ENCODE data around the gene POLD1.
A peak's percentile ranks its signal among the peaks of the same experiment; 100 is the strongest.
"Not testable (repeated sequence)": the region's sequence is repeated elsewhere in the genome, so short reads cannot be mapped to it uniquely, and the experiment has no call there.

The POLD1 gene

DNA sequence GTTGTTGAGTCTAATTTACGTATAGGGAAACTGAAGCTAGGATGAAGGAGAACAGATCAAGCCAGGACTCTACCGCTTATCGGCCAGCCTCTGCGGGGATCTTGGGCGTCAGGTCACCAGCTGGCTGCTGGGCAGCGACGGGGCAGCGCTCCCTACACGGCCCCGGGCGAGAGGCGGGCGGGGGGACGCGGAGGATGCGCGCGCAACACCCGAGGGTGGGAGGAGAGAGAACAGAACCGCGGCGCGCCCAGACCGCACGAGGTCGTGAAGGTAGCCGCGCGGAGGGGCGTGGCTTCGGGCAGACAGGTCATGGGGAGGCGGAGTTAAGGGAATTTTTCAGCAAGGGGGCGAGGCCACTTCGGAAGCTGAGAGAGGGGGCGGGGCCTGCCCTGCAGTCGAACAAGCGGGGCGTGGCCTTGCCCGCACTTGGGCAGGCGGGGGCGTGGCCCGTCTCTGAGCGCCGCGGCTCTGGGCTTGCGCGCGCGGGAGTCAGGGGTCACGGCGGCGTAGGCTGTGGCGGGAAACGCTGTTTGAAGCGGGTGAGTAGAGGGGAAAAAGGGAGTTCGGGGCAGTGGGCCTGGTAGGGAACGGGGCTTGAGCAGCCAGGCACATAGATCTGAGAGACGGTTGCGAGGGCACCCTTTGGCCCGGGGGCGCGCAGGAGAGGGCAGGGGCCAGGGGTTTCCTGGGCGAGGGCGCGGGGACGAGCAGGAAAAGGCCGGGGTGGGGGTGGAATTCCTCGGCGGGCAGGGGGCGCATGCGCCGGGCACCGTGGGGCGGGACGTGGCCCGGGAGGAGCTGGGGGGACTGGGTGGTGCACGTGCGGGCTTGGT lies at the start of gene POLD1:
TSS of gene POLD1 (plus strand) at position 496 of the 833 bp plus-strand sequence. CDS start 14,505 bp downstream, outside the sequence.
- TF ChIP-seq, protein P1, sequence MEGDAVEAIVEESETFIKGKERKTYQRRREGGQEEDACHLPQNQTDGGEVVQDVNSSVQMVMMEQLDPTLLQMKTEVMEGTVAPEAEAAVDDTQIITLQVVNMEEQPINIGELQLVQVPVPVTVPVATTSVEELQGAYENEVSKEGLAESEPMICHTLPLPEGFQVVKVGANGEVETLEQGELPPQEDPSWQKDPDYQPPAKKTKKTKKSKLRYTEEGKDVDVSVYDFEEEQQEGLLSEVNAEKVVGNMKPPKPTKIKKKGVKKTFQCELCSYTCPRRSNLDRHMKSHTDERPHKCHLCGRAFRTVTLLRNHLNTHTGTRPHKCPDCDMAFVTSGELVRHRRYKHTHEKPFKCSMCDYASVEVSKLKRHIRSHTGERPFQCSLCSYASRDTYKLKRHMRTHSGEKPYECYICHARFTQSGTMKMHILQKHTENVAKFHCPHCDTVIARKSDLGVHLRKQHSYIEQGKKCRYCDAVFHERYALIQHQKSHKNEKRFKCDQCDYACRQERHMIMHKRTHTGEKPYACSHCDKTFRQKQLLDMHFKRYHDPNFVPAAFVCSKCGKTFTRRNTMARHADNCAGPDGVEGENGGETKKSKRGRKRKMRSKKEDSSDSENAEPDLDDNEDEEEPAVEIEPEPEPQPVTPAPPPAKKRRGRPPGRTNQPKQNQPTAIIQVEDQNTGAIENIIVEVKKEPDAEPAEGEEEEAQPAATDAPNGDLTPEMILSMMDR (IDR thresholded peaks at IDR 0.05; ENCODE audit: insufficient read depth, missing control alignments), result no peak
- no peak for FAIRE-seq
- peak; percentile 96 for DNase-seq (ENCODE audit: insufficient read length, low spot score)

DNA sequence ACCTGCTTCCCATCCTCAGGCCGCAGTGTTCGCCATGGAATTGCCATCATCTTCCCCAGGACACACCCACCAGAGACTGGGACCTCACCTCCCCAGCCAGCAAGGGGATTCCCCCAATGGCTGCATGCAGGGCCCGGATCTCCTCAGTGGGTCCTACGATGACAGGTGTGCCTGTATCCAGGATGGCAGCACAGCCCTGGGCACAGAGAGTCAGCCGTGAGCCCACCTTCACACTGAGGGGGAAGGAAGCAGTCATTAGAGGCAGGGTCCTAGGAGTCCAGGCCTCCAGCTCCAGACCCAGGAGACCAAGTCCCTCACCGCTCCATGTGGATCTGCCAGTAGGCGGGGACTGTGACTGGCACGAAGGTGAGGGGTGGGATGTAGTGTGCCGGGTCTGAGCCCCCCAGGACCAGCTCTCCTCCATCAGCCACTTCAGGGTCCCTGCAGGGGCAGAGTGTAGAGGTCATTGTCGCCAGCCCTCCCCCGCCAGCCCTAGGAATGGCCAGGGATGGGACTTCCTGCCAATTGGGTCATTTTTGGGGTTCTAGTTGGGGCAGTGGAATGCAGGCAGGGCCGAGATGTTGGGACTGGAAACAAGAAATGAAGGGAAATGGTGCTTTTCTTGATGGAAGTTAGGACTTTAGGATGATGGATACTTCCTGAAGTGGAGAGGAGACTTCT lies 49.3 kb upstream of the POLD1 start:
- DNase-seq (ENCODE audit: insufficient read length, low spot score) (no peak), FAIRE-seq (no peak)
- TF ChIP-seq, protein P1 (IDR thresholded peaks at IDR 0.05; ENCODE audit: insufficient read depth, missing control alignments), result no peak

DNA sequence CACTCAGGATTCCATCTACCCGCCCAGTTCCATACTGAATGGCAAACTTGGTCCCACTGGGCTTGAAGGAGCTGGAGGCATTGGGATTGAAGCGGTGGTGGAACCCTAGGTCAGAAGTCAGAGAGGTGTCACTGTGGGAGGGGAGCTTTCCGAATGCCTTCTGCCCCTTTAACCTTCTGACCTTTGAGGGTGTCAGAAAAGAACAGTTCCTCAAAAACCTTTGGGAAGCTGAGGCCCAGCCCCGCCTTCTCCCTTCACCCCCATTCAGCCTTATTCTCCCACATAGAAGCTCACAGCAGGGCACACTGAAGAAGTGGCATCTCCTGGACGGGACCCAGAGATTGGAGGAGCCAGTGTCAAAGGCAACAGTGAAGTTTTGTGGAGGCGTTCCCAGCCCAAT lies 47.1 kb upstream of the POLD1 start:
- DNase-seq (ENCODE audit: insufficient read length, low spot score); FAIRE-seq: not testable (repeated sequence)

GRCh38 chr19:50340331-50340730 lies 43.8 kb upstream of the POLD1 start:
- TF ChIP-seq, protein P1 (IDR thresholded peaks at IDR 0.05; ENCODE audit: insufficient read depth, missing control alignments), result no peak
- no peak for DNase-seq (ENCODE audit: insufficient read length, low spot score)
- no peak for FAIRE-seq

- TF ChIP-seq, protein P1 (IDR thresholded peaks at IDR 0.05; ENCODE audit: insufficient read depth, missing control alignments), result no peak
- FAIRE-seq, result no peak
- DNase-seq (ENCODE audit: insufficient read length, low spot score), result no peak
Measured at GRCh38 chr19:50341091-50341564, 43.0 kb upstream of the POLD1 start.

- no peak for DNase-seq (ENCODE audit: insufficient read length, low spot score)
- FAIRE-seq, result no peak
- TF ChIP-seq, protein P1 (IDR thresholded peaks at IDR 0.05; ENCODE audit: insufficient read depth, missing control alignments), result no peak
Measured at GRCh38 chr19:50344661-50345318, 39.4 kb upstream of the POLD1 start.

GRCh38 chr19:50347089-50347581 lies 37.0 kb upstream of the POLD1 start:
- not testable (repeated sequence) for DNase-seq (ENCODE audit: insufficient read length, low spot score); FAIRE-seq

Data from D721Med (cell line).